ENCODE measurements around the gene TP53BP1.
"Not testable (repeated sequence)": the region's sequence is repeated elsewhere in the genome, so short reads cannot be mapped to it uniquely, and the experiment has no call there.

- not testable (repeated sequence) for TF ChIP-seq CTCF, POLR2A (IDR thresholded peaks at IDR 0.05)
Measured at GRCh38 chr15:43393592-43393991, 99.4 kb downstream of the TP53BP1 start.

All from testis (tissue), 2 donors.